Parathyroid adenoma (tissue), 2 donors: Measurements from ENCODE around the gene RPL22.

ENCODE experiments used
- H2AFZ ChIP-seq: fragments of 300-600 bp; sonication (generic); one replicate; pipeline ENCODE4 v1.7.0; 2017; ENCODE audit warnings: antibody characterized with exemption, mild to moderate bottlenecking
- H3K27ac ChIP-seq: fragments of 300-600 bp; sonication (generic); one replicate; pipeline ENCODE4 v1.7.0; 2017
- H3K27me3 ChIP-seq: fragments of 300-600 bp; sonication (generic); one replicate; pipeline ENCODE4 v1.7.0; 2017; ENCODE audit warnings: low read length; ENCODE audit not compliant: control insufficient read depth, insufficient read depth
- H3K36me3 ChIP-seq: fragments of 300-600 bp; sonication (generic); one replicate; pipeline ENCODE4 v1.7.0; 2017; ENCODE audit warnings: low read length; ENCODE audit not compliant: control insufficient read depth, insufficient read depth
- H3K4me1 ChIP-seq: fragments of 300-600 bp; sonication (generic); one replicate; pipeline ENCODE4 v1.7.0; 2017; ENCODE audit warnings: control low read depth
- H3K4me2 ChIP-seq: fragments of 300-600 bp; sonication (generic); one replicate; pipeline ENCODE4 v1.7.0; 2017; ENCODE audit warnings: low read length
- H3K4me3 ChIP-seq: fragments of 300-600 bp; sonication (generic); one replicate; pipeline ENCODE4 v1.7.0; 2017; ENCODE audit warnings: low read depth, low read length
- H3K79me2 ChIP-seq: fragments of 300-600 bp; sonication (generic); one replicate; pipeline ENCODE4 v1.7.0; 2017; ENCODE audit warnings: control low read depth
- H3K9ac ChIP-seq: fragments of 300-600 bp; sonication (generic); one replicate; pipeline ENCODE4 v1.7.0; 2017; ENCODE audit warnings: mild to moderate bottlenecking
- H3K9me3 ChIP-seq: fragments of 300-600 bp; sonication (generic); one replicate; pipeline ENCODE4 v1.7.0; 2017; ENCODE audit warnings: low read length; ENCODE audit not compliant: control insufficient read depth
- CTCF ChIP-seq: fragments of 300-600 bp; sonication (generic); IDR thresholded peaks from one replicate; pipeline ENCODE4 v1.7.0; 2017; ENCODE audit warnings: antibody characterized with exemption, mild to moderate bottlenecking
- donor health status: primary hyperparathyroidism.

Gene RPL22

GRCh38 chr1:6175411-6175828, 24.0 kb downstream of the RPL22 start:
- no peak overlapping the region for H3K27ac ChIP-seq
- H3K36me3 ChIP-seq, result no peaks in the 10 kb centered on the region
- H3K79me2 ChIP-seq, result no peaks in the 10 kb centered on the region
- H3K9me3 ChIP-seq, result no peaks in the 10 kb centered on the region
- no peak for TF ChIP-seq CTCF
- H3K27me3 ChIP-seq, result peaks cover 10% of the 10 kb centered on the region
- H3K4me3 ChIP-seq, result no peak overlapping the region
- H3K4me2 ChIP-seq, result no peak overlapping the region
- H2AFZ ChIP-seq, result no peak overlapping the region
- no peaks in the 10 kb centered on the region for H3K4me1 ChIP-seq
- H3K9ac ChIP-seq, result no peak overlapping the region

GRCh38 chr1:6174621-6175410, 24.6 kb downstream of the RPL22 start:
- no peak overlapping the region for H3K27ac ChIP-seq
- H3K27me3 ChIP-seq, result peaks cover 10% of the 10 kb centered on the region

GRCh38 chr1:6172549-6172948, 26.8 kb downstream of the RPL22 start:
- TF ChIP-seq CTCF, result no peak
- H2AFZ ChIP-seq, result no peak overlapping the region
- no peak overlapping the region for H3K4me2 ChIP-seq
- H3K79me2 ChIP-seq, result no peaks in the 10 kb centered on the region
- H3K4me1 ChIP-seq, result no peaks in the 10 kb centered on the region
- H3K9ac ChIP-seq, result no peak overlapping the region
- no peaks in the 10 kb centered on the region for H3K36me3 ChIP-seq
- no peaks in the 10 kb centered on the region for H3K9me3 ChIP-seq
- no peak overlapping the region for H3K4me3 ChIP-seq
- H3K27ac ChIP-seq, result no peak overlapping the region
- H3K27me3 ChIP-seq, result peaks cover 5% of the 10 kb centered on the region

More at GRCh38 chr1:6174621-6175410, 24.6 kb downstream of the RPL22 start:
- no peak overlapping the region for H2AFZ ChIP-seq
- no peak overlapping the region for H3K4me2 ChIP-seq
- no peaks in the 10 kb centered on the region for H3K79me2 ChIP-seq
- H3K9me3 ChIP-seq, result no peaks in the 10 kb centered on the region
- H3K9ac ChIP-seq, result no peak overlapping the region
- TF ChIP-seq CTCF, result no peak
- no peak overlapping the region for H3K4me3 ChIP-seq
- no peaks in the 10 kb centered on the region for H3K4me1 ChIP-seq
- no peaks in the 10 kb centered on the region for H3K36me3 ChIP-seq

GRCh38 chr1:6171548-6172124, 27.8 kb downstream of the RPL22 start:
- Histone ChIP-seq H3K36me3 (no peaks in the 10 kb centered on the region), H3K79me2 (no peaks in the 10 kb centered on the region), H3K9me3 (no peaks in the 10 kb centered on the region), H3K27ac (no peak overlapping the region), H3K4me1 (no peaks in the 10 kb centered on the region), H2AFZ (no peak overlapping the region), H3K4me2 (no peak overlapping the region), H3K4me3 (no peak overlapping the region), H3K27me3 (peaks cover 5% of the 10 kb centered on the region), H3K9ac (no peak overlapping the region)
- TF ChIP-seq CTCF, result peak; percentile 9
